H9 (cell line): ENCODE results near the gene FAM43B. TPM values are rescaled to one million over a fixed set of nuclear protein-coding genes. Genes with fewer than 3 reads are reported as not detected.

Experiments
- DNase-seq: peaks from one replicate; pipeline ENCODE4 v3.0.0-alpha.2; 2017
- H2AFZ ChIP-seq: one replicate; pipeline ENCODE4 v1.6.1; 2013; ENCODE audit warnings: mild to moderate bottlenecking, low read length, control low read depth, moderate library complexity
- H2AK5ac ChIP-seq: 2 replicates; pipeline ENCODE4 v1.6.1; 2013; ENCODE audit warnings: low read length, control low read depth, mixed read lengths; ENCODE audit not compliant: insufficient read length
- H2BK120ac ChIP-seq: one replicate; pipeline ENCODE4 v1.6.1; 2013; ENCODE audit warnings: low read depth, mild to moderate bottlenecking, low read length, control low read depth, inconsistent platforms; ENCODE audit not compliant: poor library complexity, severe bottlenecking
- H2BK12ac ChIP-seq: 2 replicates; pipeline ENCODE4 v1.6.1; 2013; ENCODE audit warnings: low read length, control low read depth, mixed read lengths, low read depth; ENCODE audit not compliant: insufficient read length
- H2BK15ac ChIP-seq: 2 replicates; pipeline ENCODE4 v1.6.1; 2013; ENCODE audit warnings: low read depth, low read length, control low read depth
- H2BK20ac ChIP-seq: one replicate; pipeline ENCODE4 v1.6.1; 2013; ENCODE audit warnings: low read depth, mild to moderate bottlenecking, low read length, control low read depth, inconsistent platforms; ENCODE audit not compliant: poor library complexity, severe bottlenecking
- H2BK5ac ChIP-seq: 2 replicates; pipeline ENCODE4 v1.6.1; 2013; ENCODE audit warnings: low read length, control low read depth, mixed read lengths; ENCODE audit not compliant: insufficient read length
- H3K14ac ChIP-seq: 2 replicates; pipeline ENCODE4 v1.6.1; 2013; ENCODE audit warnings: low read length, control low read depth; ENCODE audit not compliant: insufficient read depth
- H3K18ac ChIP-seq: 2 replicates; pipeline ENCODE4 v1.6.1; 2013; ENCODE audit warnings: low read depth, mild to moderate bottlenecking, mixed read lengths, low read length, control low read depth; ENCODE audit not compliant: insufficient read length
- H3K23ac ChIP-seq: 2 replicates; pipeline ENCODE4 v1.6.1; 2013; ENCODE audit warnings: low read length, control low read depth, mixed read lengths, low read depth; ENCODE audit not compliant: insufficient read length
- H3K23me2 ChIP-seq: 2 replicates; pipeline ENCODE4 v1.6.1; 2013; ENCODE audit warnings: low read depth, mild to moderate bottlenecking, mixed read lengths, low read length, control low read depth; ENCODE audit not compliant: insufficient read length, poor library complexity, severe bottlenecking
- H3K27ac ChIP-seq: 2 replicates; pipeline ENCODE4 v1.5.1; 2013; ENCODE audit warnings: low read length, control low read depth, mixed read lengths, low read depth; ENCODE audit not compliant: insufficient read length
- H3K27me3 ChIP-seq: 2 replicates; pipeline ENCODE4 v1.6.1; 2013; ENCODE audit warnings: low read length, control low read depth, inconsistent platforms; ENCODE audit not compliant: insufficient read depth
- H3K4ac ChIP-seq: 2 replicates; pipeline ENCODE4 v1.6.1; 2013; ENCODE audit warnings: low read depth, mild to moderate bottlenecking, control low read depth, inconsistent platforms, low read length, moderate library complexity
- H3K4me1 ChIP-seq: 2 replicates; pipeline ENCODE4 v1.6.1; 2013; ENCODE audit warnings: low read length, control low read depth, inconsistent platforms; ENCODE audit not compliant: insufficient read depth
- H3K4me2 ChIP-seq: 2 replicates; pipeline ENCODE4 v1.6.1; 2013; ENCODE audit warnings: low read length, control low read depth, mixed read lengths; ENCODE audit not compliant: insufficient read length, insufficient read depth
- H3K56ac ChIP-seq: 2 replicates; pipeline ENCODE4 v1.6.1; 2013; ENCODE audit warnings: low read depth, mild to moderate bottlenecking, mixed read lengths, low read length, control low read depth; ENCODE audit not compliant: insufficient read length
- H3K79me1 ChIP-seq: 2 replicates; pipeline ENCODE4 v1.6.1; 2013; ENCODE audit warnings: low read depth, mild to moderate bottlenecking, moderate library complexity, low read length, control low read depth, inconsistent platforms; ENCODE audit not compliant: insufficient read depth, poor library complexity, severe bottlenecking
- H3K79me2 ChIP-seq: 2 replicates; pipeline ENCODE4 v1.6.1; 2013; ENCODE audit warnings: low read length, control low read depth, inconsistent platforms; ENCODE audit not compliant: insufficient read depth
- H3K9ac ChIP-seq: 2 replicates; pipeline ENCODE4 v1.6.1; 2013; ENCODE audit warnings: low read length, control low read depth, mixed read lengths; ENCODE audit not compliant: insufficient read length; ENCODE audit errors: extremely low read depth
- H3K9me3 ChIP-seq: one replicate; pipeline ENCODE4 v1.6.1; 2013; ENCODE audit warnings: low read depth, low read length, inconsistent platforms; ENCODE audit not compliant: control insufficient read depth
- H3T11ph ChIP-seq: one replicate; pipeline ENCODE4 v1.6.1; 2013; ENCODE audit warnings: mild to moderate bottlenecking, low read length, control low read depth, inconsistent platforms
- H4K20me1 ChIP-seq: one replicate; pipeline ENCODE4 v1.6.1; 2013; ENCODE audit not compliant: control insufficient read depth, insufficient read length, insufficient read depth
- H4K5ac ChIP-seq: 2 replicates; pipeline ENCODE4 v1.6.1; 2013; ENCODE audit warnings: low read depth, mild to moderate bottlenecking, mixed read lengths, low read length, control low read depth; ENCODE audit not compliant: insufficient read length
- H4K8ac ChIP-seq: replicated peaks from 2 replicates; pipeline ENCODE4 v1.6.1; 2013; ENCODE audit warnings: low read length, control low read depth, mixed read lengths, low read depth; ENCODE audit not compliant: insufficient read length
- H4K91ac ChIP-seq: 2 replicates; pipeline ENCODE4 v1.6.1; 2013; ENCODE audit warnings: low read depth, mild to moderate bottlenecking, moderate library complexity, mixed read lengths, low read length, control low read depth; ENCODE audit not compliant: insufficient read length
- H3K27ac Mint-ChIP-seq, 3 experiments: 2 replicates in 2 of 3; 3 replicates in 1 of 3; pipeline ENCODE4 v1.8.0; 2020 to 2021; ENCODE audit warnings: mixed read lengths in 3 of 3, mild to moderate bottlenecking in 1 of 3, moderate library complexity in 1 of 3
- H3K27me3 Mint-ChIP-seq: 2 replicates; pipeline ENCODE4 v1.8.0; 2021; ENCODE audit warnings: low read depth, mild to moderate bottlenecking, moderate library complexity, mixed read lengths
- H3K36me3 Mint-ChIP-seq, 3 experiments: 2 replicates in 2 of 3; 3 replicates in 1 of 3; pipeline ENCODE4 v1.8.0; 2020 to 2021; ENCODE audit warnings: low read depth in 3 of 3, mixed read lengths in 3 of 3; ENCODE audit not compliant: insufficient read depth in 1 of 3
- H3K4me1 Mint-ChIP-seq, 2 experiments: 2 replicates each; pipeline ENCODE4 v1.8.0; 2020; ENCODE audit warnings: mixed read lengths in 2 of 2
- H3K4me3 Mint-ChIP-seq, 2 experiments: 2 replicates in 1 of 2; 3 replicates in 1 of 2; pipeline ENCODE4 v1.8.0; 2020 to 2021; ENCODE audit warnings: mild to moderate bottlenecking in 2 of 2, mixed read lengths in 2 of 2, moderate library complexity in 1 of 2
- H3K9me3 Mint-ChIP-seq, 2 experiments: 2 replicates in 1 of 2; 3 replicates in 1 of 2; pipeline ENCODE4 v1.8.0; 2020; ENCODE audit warnings: mild to moderate bottlenecking in 2 of 2, mixed read lengths in 2 of 2, moderate library complexity in 1 of 2
- WGBS: extraction: QIAGEN DNeasy Blood & Tissue Kit; methylation state at CpG from one replicate; pipeline ENCODE4 v1.1.7; 2013; ENCODE audit warnings: missing lambda C conversion rate, low lambda C conversion rate, mixed read lengths; ENCODE audit not compliant: insufficient read length; ENCODE audit errors: extremely low coverage; 5-methylcytosine and 5-hydroxymethylcytosine counted together
- total RNA-seq: library from RNA; stranded (reverse); gene quantifications from 2 replicates; pipeline ENCODE4 v1.2.1, GENCODE V29; 2021
- TF ChIP-seq, protein P1 (sequence below): fragments of 200-600 bp; sonication (generic); conservative IDR thresholded peaks from 3 replicates; pipeline ENCODE4 v1.8.0; 2021; ENCODE audit warnings: antibody characterized with exemption, mild to moderate bottlenecking

The FAM43B gene
- total RNA-seq, 1 experiment from 2014 or later: 0.22 TPM

DNA sequence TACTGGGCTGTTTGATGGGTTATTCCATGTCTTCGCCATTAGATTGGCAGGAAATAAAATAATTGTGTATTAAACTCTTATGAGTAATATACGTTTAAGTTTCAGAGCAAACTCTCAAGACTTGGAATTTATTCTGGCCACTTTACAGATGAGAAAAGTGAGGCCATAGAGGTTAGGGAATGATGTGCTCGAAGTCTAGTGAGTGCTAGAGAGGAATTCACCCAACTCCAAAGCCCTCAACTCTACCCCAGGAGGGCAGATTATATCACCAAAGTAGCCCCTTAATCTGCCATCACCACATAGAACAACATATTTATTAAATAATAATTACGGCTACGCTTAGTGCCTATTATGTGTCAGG is 44.0 kb upstream of the FAM43B start:
- no peak for DNase-seq
- H3K27ac Mint-ChIP-seq: no peak overlapping the region
- Histone ChIP-seq H3K4ac (no peak overlapping the region), H4K5ac (no peak overlapping the region), H3K23ac (no peak overlapping the region), H3K23me2 (peaks cover 3% of the 10 kb centered on the region), H2BK15ac (no peak overlapping the region), H3K56ac (no peak overlapping the region), H3K27ac (no peak overlapping the region), H3K79me2 (peaks cover 4% of the 10 kb centered on the region; the same call in 1 of the 2 replicates), H3K9ac (no peak overlapping the region), H3T11ph (no peak overlapping the region), H2AFZ (no peak overlapping the region), H2BK5ac (no peak overlapping the region), H3K9me3 (no peaks in the 10 kb centered on the region), H2BK20ac (no peak overlapping the region), H3K18ac (no peak overlapping the region), H3K14ac (no peak overlapping the region), H3K4me2 (peak overlapping the region; percentile 99), H4K8ac (no peak overlapping the region), H2BK120ac (no peak overlapping the region), H4K91ac (no peak overlapping the region), H3K4me1 (no peaks in the 10 kb centered on the region), H3K27me3 (no peaks in the 10 kb centered on the region), H2BK12ac (no peak overlapping the region), H2AK5ac (no peak overlapping the region), H3K79me1 (peaks cover 3% of the 10 kb centered on the region), H4K20me1 (no peaks in the 10 kb centered on the region)
- TF ChIP-seq, protein P1, sequence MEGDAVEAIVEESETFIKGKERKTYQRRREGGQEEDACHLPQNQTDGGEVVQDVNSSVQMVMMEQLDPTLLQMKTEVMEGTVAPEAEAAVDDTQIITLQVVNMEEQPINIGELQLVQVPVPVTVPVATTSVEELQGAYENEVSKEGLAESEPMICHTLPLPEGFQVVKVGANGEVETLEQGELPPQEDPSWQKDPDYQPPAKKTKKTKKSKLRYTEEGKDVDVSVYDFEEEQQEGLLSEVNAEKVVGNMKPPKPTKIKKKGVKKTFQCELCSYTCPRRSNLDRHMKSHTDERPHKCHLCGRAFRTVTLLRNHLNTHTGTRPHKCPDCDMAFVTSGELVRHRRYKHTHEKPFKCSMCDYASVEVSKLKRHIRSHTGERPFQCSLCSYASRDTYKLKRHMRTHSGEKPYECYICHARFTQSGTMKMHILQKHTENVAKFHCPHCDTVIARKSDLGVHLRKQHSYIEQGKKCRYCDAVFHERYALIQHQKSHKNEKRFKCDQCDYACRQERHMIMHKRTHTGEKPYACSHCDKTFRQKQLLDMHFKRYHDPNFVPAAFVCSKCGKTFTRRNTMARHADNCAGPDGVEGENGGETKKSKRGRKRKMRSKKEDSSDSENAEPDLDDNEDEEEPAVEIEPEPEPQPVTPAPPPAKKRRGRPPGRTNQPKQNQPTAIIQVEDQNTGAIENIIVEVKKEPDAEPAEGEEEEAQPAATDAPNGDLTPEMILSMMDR: no peak
- peaks cover 0 to 5% (median 0%) of the 10 kb centered on the region in 3 experiments; a peak in 2 of 7 replicates for H3K36me3 Mint-ChIP-seq
- H3K4me1 Mint-ChIP-seq: peaks cover 0 to 5% of the 10 kb centered on the region in 2 experiments; a peak in 2 of 4 replicates
- no CpG with 5 or more reads among the region's 5 CpGs for WGBS
- no peaks in the 10 kb centered on the region for H3K9me3 Mint-ChIP-seq
- H3K27me3 Mint-ChIP-seq: peaks cover 46% of the 10 kb centered on the region
- peak overlapping the region; percentile 88 to 90 for H3K4me3 Mint-ChIP-seq
